CD4-positive, alpha-beta T cell treated with Interleukin-4 for 4 hours (primary cell): ENCODE measurements around the gene RPL13A.

Source experiments
- DNase-seq: peaks from one replicate; pipeline ENCODE4 v3.0.0-alpha.2; 2020

RPL13A gene

GRCh38 chr19:49486710-49487276 lies 615 bp upstream of the RPL13A start:
- no peak for DNase-seq

DNA sequence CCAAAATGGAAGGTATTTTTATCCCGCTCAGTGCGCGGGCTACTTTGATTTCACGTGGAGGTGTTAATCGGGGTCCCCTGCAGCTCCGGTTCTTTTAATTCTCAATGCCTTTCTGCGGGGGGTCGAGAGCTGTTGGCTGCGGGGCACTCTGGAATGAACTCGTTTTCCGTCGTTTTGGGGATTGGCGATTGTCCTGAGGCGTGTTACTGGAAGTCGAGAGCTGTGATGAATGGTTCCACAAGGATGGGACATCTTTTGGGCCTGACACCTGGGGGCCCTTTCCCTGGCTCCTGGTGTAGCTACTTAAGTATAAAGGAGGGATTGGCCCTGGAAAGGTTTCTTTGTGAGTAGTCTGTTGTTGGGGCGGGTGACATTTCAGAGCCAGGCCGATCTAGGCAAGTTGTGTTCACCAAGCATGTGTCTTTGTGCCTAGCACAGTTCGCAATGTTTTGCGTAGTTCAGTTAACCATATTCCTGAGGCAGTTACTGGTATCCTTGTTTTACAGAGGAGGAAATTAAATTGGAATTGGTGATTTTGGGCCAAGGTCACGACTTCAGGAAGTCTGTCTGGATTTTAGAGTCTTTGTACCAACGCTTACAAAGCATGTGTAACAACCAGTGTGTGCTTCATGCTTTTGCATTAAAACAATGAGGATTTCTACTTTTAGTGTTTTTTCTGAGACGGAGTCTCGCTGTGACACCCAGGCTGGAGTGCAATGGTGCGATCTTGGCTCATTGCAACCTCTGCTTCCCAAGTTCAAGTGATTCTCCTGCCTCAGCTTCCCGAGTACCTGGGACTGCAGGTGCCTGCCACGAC lies 846 bp downstream of the RPL13A start:
- DNase-seq: no peak

- DNase-seq: no peak
Observed at GRCh38 chr19:49488863-49489537, 1.6 kb downstream of the RPL13A start.

DNA sequence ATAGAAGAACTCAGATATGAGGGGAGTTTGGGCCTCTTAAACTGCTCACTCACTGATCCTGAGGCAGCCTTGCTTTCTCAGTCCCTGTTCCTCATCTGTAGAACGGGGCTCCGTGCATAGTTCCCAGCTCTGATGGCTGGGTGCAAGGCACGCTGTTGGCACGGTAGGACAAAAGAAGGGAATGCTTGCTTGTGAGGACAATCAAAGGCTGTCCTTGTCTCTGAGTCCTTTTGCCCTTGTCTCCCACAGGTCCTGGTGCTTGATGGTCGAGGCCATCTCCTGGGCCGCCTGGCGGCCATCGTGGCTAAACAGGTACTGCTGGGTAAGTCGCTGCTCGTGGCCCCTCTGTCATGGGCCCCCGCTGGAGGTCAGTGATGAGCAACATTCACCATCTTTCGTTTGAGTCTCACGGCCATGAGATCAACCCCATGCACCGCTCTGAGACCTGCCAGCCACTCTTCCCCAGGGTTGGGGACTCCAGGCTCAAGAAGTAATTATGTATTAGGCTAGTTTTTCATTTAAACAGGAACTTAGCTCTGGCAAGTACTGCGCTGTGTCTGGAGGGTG lies 2.3 kb downstream of the RPL13A start:
- DNase-seq: peak; percentile 54

DNA sequence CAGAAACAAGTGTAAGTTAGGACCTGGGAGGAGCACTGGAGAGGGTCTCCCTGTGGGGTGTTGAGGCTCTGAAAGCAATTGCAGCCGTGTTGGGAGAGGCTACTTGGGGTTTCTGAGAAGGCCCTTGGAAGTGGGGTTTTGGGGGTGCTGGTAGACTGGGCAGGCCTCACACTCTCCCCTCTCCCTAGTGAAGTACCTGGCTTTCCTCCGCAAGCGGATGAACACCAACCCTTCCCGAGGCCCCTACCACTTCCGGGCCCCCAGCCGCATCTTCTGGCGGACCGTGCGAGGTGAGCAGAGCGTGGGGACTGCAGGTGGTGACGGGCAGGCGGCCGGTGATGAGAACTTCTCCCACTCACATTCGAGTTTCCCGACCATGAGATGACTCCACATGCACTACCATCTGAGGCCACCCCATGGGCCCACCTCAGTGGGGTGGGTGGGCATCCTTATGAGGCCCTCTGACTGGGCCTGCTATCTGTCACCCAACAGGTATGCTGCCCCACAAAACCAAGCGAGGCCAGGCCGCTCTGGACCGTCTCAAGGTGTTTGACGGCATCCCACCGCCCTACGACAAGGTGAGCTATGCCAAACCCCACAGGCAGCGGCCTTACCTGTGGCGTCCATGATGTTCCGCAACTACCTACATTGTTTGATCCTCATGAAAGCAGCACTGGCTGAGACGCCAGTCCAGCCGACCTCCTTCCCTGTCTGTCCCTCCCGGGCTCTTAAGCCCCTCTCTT lies 3.0 kb downstream of the RPL13A start:
- no peak for DNase-seq

- no peak for DNase-seq
Observed at GRCh38 chr19:49491030-49491803, 3.8 kb downstream of the RPL13A start.

GRCh38 chr19:49491804-49492572 lies 4.6 kb downstream of the RPL13A start:
- no peak for DNase-seq

- DNase-seq: no peak
Observed at GRCh38 chr19:49492573-49493405, 5.4 kb downstream of the RPL13A start.

GRCh38 chr19:49496574-49497008 lies 9.2 kb downstream of the RPL13A start:
- DNase-seq: no peak

- peak; percentile 84 for DNase-seq
Observed at GRCh38 chr19:49497047-49497788, 9.8 kb downstream of the RPL13A start.

DNA sequence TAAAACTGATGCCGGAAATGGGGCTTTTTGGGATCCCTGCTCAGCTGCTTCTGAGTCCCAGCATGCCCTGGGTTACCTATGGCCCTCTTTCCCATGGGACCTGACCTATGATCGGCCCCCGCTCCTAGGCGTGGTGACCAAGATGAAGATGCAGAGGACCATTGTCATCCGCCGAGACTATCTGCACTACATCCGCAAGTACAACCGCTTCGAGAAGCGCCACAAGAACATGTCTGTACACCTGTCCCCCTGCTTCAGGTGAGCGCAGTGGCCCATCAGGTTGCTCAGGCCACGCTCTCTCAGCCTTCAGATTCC lies 10.3 kb downstream of the RPL13A start:
- DNase-seq: no peak

GRCh38 chr19:49498475-49498874 lies 11.1 kb downstream of the RPL13A start:
- DNase-seq: no peak

DNA sequence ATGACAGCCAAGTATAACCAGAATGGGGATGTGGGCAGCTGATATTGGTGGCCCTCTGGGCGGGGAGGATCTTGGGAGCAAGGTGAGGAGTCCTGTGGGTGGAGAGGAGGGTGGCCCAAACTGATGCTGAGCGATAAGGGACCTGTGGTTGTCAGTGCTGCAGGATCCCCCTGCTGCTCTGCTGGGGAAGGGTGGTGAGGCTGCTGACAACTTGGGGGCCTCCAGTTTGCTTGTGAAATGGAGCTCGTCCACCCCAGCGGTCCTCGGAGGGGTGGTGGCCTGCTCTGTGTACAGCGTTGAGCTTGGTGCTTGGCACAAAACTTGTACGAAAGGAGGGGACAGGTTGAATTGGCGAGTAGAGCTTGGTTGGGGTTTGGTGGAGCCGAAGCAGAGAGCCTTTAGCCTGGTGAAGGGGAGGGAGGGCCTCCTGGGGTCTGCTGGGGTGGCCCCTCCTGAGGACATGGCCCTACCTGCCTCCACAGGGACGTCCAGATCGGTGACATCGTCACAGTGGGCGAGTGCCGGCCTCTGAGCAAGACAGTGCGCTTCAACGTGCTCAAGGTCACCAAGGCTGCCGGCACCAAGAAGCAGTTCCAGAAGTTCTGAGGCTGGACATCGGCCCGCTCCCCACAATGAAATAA lies 11.7 kb downstream of the RPL13A start:
- DNase-seq: peak; percentile 43

DNA sequence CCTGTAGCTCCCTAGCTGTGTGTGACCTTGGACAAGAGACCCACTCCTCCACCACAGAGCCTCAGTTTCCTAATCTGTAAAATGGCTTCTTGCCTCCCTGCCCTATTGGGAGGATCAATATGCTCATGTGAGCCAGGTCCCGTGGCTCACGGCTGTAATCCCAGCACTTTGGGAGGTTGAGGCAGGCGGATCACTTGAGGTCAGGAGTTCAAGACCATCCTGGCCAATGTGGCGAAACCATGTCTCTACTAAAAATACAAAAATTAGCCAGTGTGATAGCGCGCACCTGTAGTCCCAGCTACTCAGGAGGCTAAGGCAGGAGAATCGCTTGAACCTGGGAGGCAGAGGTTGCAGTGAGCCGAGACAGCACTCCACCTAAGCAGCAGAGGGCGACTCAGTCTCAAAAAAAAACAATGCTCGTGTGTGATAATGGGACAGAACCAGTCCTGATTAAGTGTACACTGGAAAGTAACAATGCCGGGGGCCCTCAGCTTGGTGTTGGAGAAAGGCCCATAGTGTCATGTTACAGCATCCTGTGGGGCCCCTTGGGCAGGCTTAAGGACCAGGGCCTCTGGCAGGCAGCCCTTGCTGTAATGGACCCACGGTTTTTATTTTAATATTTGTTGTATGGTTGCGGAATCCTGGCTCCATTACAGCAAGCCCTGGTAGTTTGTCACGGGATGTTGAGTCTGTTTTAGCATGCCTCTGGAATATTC lies 15.6 kb downstream of the RPL13A start:
- peak; percentile 68 for DNase-seq

GRCh38 chr19:49503582-49503962 lies 16.2 kb downstream of the RPL13A start:
- no peak for DNase-seq

DNA sequence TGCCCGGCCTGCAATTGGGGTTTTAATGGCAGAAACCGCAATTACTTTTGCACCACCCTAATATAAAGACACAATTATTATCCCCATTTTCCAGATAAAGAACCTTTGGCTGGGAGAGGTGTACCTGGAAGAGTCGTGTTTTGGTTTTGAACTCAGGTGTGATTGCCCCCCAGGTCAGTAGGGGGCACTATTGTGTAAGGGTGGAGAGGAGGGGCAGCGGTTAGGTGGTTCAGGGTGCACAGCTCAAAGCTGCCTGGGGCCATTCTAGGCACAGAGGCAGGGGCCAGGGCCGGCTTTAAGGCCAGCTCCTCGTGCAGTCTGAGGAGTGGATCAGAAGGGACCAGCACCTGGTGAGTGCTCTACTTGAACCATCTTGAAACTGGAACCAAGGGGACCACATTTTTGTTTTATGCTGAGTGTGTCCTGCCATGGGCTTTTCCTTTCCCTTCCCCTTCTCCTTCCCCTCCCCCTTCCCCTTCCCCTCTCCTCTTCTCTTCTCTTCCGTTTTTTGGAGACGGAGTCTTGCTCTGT lies 19.2 kb downstream of the RPL13A start:
- peak; percentile 84 for DNase-seq

GRCh38 chr19:49507803-49508494 lies 20.5 kb downstream of the RPL13A start:
- DNase-seq: no peak
